ENCODE measurements around the gene PCDHA1. TPM values are rescaled to one million over a fixed set of nuclear protein-coding genes. Genes with fewer than 3 reads are reported as not detected.

Gene PCDHA1
- total and polyA plus RNA-seq, 2 of the 13 experiments (the other 11 are each of a cell fraction or from before 2014, with no cell fraction given) = not detected

DNA sequence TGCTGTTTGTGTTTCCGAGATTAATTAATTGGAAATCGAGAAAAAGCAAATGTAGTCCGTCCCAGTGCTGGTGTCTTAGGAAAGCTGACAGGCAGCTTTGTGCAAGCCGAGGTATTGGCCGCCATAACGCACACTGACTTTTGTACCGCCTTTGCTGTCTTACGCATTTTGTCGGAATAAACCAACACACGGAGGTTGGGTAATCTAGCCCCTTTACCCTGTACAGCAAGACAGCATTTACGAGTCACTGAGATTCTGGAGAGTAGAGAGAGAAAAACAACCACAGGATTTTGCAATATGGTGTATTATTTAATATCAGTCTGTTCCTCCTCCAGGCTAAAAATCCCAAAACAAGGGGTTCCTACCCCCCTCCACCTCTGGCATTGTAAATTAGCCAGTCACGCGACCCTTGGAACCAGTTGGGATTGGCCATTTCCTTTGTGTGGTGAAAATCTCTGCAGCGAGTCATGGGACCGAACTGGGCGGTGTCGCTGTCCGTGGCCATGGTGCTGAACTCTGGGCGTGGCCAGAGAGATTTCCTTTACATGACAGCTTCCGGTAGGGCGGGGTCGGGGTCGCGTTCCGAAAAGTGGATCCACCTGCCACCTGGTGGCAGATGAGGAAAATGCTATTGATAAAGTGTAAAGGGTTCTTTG lies 255.0 kb downstream of the PCDHA1 start (continued):
- TF ChIP-seq, protein P1, sequence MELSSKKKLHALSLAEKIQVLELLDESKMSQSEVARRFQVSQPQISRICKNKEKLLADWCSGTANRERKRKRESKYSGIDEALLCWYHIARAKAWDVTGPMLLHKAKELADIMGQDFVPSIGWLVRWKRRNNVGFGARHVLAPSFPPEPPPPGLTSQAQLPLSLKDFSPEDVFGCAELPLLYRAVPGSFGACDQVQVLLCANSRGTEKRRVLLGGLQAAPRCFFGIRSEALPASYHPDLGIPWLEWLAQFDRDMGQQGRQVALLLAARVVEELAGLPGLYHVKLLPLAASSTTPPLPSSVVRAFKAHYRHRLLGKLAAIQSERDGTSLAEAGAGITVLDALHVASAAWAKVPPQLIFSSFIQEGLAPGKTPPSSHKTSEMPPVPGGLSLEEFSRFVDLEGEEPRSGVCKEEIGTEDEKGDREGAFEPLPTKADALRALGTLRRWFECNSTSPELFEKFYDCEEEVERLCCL (CRISPR knock-in tag; IDR thresholded peaks at IDR 0.05; ENCODE audit: borderline replicate concordance) = no peak
- TF ChIP-seq CENPX (CRISPR knock-in tag; IDR thresholded peaks at IDR 0.05) (no peak), KAT8 (CRISPR knock-in tag; IDR thresholded peaks at IDR 0.05) (no peak), HOXA5 (CRISPR knock-in tag; IDR thresholded peaks at IDR 0.05) (peak; percentile 84), ATF7-NPFF (CRISPR knock-in tag; IDR thresholded peaks at IDR 0.05; ENCODE audit: low read depth) (no peak), ZNF282 (IDR thresholded peaks at IDR 0.05; ENCODE audit: partially characterized antibody) (no peak), U2AF2 (IDR thresholded peaks at IDR 0.05; ENCODE audit: low read depth, low read length) (no peak), RAD21 (CRISPR knock-in tag; IDR thresholded peaks at IDR 0.05) (peak; percentile 81), TEAD2 (CRISPR knock-in tag; IDR thresholded peaks at IDR 0.05) (peak; percentile 84), FOXC1 (CRISPR knock-in tag; IDR thresholded peaks at IDR 0.05; ENCODE audit: borderline replicate concordance) (no peak), ZNF232 (CRISPR knock-in tag; IDR thresholded peaks at IDR 0.05; ENCODE audit: borderline replicate concordance) (peak; percentile 77; the same call in 1 of the 2 replicates), NR2F6 (IDR thresholded peaks at IDR 0.05) (no peak), NR2F6 (CRISPR knock-in tag; IDR thresholded peaks at IDR 0.05) (0 out of 2 replicates have a peak, but pooled peaks have one; percentile 32), SP140L (CRISPR knock-in tag; IDR thresholded peaks at IDR 0.05; ENCODE audit: borderline replicate concordance) (0 out of 2 replicates have a peak, but pooled peaks have one; percentile 40), GATA4 (IDR thresholded peaks at IDR 0.05; ENCODE audit: borderline replicate concordance, low read depth) (no peak), SNAI1 (CRISPR knock-in tag; IDR thresholded peaks at IDR 0.05; ENCODE audit: borderline replicate concordance) (no peak), ZNF329 (CRISPR knock-in tag; IDR thresholded peaks at IDR 0.05; ENCODE audit: low read depth) (no peak)
- TF ChIP-seq, protein P2, sequence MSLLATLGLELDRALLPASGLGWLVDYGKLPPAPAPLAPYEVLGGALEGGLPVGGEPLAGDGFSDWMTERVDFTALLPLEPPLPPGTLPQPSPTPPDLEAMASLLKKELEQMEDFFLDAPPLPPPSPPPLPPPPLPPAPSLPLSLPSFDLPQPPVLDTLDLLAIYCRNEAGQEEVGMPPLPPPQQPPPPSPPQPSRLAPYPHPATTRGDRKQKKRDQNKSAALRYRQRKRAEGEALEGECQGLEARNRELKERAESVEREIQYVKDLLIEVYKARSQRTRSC (CRISPR knock-in tag; IDR thresholded peaks at IDR 0.05; ENCODE audit: low read depth) = no peak
- TF ChIP-seq, protein P3, sequence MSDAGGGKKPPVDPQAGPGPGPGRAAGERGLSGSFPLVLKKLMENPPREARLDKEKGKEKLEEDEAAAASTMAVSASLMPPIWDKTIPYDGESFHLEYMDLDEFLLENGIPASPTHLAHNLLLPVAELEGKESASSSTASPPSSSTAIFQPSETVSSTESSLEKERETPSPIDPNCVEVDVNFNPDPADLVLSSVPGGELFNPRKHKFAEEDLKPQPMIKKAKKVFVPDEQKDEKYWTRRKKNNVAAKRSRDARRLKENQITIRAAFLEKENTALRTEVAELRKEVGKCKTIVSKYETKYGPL (CRISPR knock-in tag; IDR thresholded peaks at IDR 0.05) = 0 out of 2 replicates have a peak, but pooled peaks have one; percentile 39
- TF ChIP-seq, protein P4, sequence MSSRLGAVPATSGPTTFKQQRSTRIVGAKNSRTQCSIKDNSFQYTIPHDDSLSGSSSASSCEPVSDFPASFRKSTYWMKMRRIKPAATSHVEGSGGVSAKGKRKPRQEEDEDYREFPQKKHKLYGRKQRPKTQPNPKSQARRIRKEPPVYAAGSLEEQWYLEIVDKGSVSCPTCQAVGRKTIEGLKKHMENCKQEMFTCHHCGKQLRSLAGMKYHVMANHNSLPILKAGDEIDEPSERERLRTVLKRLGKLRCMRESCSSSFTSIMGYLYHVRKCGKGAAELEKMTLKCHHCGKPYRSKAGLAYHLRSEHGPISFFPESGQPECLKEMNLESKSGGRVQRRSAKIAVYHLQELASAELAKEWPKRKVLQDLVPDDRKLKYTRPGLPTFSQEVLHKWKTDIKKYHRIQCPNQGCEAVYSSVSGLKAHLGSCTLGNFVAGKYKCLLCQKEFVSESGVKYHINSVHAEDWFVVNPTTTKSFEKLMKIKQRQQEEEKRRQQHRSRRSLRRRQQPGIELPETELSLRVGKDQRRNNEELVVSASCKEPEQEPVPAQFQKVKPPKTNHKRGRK (CRISPR knock-in tag; IDR thresholded peaks at IDR 0.05) = no peak
- TF ChIP-seq, protein P5, sequence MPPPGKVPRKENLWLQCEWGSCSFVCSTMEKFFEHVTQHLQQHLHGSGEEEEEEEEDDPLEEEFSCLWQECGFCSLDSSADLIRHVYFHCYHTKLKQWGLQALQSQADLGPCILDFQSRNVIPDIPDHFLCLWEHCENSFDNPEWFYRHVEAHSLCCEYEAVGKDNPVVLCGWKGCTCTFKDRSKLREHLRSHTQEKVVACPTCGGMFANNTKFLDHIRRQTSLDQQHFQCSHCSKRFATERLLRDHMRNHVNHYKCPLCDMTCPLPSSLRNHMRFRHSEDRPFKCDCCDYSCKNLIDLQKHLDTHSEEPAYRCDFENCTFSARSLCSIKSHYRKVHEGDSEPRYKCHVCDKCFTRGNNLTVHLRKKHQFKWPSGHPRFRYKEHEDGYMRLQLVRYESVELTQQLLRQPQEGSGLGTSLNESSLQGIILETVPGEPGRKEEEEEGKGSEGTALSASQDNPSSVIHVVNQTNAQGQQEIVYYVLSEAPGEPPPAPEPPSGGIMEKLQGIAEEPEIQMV (CRISPR knock-in tag; IDR thresholded peaks at IDR 0.05; ENCODE audit: low read depth) = no peak
- TF ChIP-seq, protein P6, sequence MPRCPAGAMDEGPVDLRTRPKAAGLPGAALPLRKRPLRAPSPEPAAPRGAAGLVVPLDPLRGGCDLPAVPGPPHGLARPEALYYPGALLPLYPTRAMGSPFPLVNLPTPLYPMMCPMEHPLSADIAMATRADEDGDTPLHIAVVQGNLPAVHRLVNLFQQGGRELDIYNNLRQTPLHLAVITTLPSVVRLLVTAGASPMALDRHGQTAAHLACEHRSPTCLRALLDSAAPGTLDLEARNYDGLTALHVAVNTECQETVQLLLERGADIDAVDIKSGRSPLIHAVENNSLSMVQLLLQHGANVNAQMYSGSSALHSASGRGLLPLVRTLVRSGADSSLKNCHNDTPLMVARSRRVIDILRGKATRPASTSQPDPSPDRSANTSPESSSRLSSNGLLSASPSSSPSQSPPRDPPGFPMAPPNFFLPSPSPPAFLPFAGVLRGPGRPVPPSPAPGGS (CRISPR knock-in tag; IDR thresholded peaks at IDR 0.05) = 0 out of 2 replicates have a peak, but pooled peaks have one; percentile 45
